HG02852 (cell line): ENCODE results near the gene PKN1.
A peak's percentile ranks its signal among the peaks of the same experiment; 100 is the strongest.

Experiments
- ATAC-seq: cut with Tn5 transposase; IDR thresholded peaks from one replicate; pipeline ENCODE4 v1.9.1; 2021; ENCODE audit warnings: mild to moderate bottlenecking, moderate library complexity; ENCODE audit not compliant: unreplicated experiment

PKN1 gene

GRCh38 chr19:14512406-14512961, 79.4 kb downstream of the PKN1 start:
- no peak for ATAC-seq

- ATAC-seq, result no peak
Measured at GRCh38 chr19:14514215-14514863, 81.2 kb downstream of the PKN1 start.

- no peak for ATAC-seq
Measured at GRCh38 chr19:14515501-14516047, 82.5 kb downstream of the PKN1 start.

GRCh38 chr19:14516048-14516534, 83.0 kb downstream of the PKN1 start:
- ATAC-seq, result no peak

GRCh38 chr19:14516746-14517438, 83.8 kb downstream of the PKN1 start:
- no peak for ATAC-seq

- peak; percentile 2 for ATAC-seq
Measured at GRCh38 chr19:14517446-14517839, 84.3 kb downstream of the PKN1 start.

GRCh38 chr19:14517840-14518505, 84.9 kb downstream of the PKN1 start, which contains the start of gene DNAJB1:
Gene DNAJB1, minus strand, starts transcription at chr19:14518397. Its CDS starts 48 bp downstream, at chr19:14518349.
- peak; percentile 58 for ATAC-seq

GRCh38 chr19:14519245-14519859, 86.2 kb downstream of the PKN1 start:
- no peak for ATAC-seq

GRCh38 chr19:14519860-14520407, 86.8 kb downstream of the PKN1 start:
- ATAC-seq, result no peak

- no peak for ATAC-seq
Measured at GRCh38 chr19:14520543-14520942, 87.4 kb downstream of the PKN1 start.
